ENCODE results near the gene KIF26A. TPM values are rescaled to one million over a fixed set of nuclear protein-coding genes. Genes with fewer than 3 reads are reported as not detected.

The KIF26A gene
- polyA plus RNA-seq, 1 of the 3 experiments (the other 2 are of a cell fraction): 1.7 TPM

GRCh38 chr14:104113631-104114420, 24.6 kb upstream of the KIF26A start:
- H3K79me2 ChIP-seq (ENCODE audit: insufficient read depth): no peaks in the 10 kb centered on the region
- no peak overlapping the region for H2AFZ ChIP-seq (ENCODE audit: low read depth)
- POLR2A ChIA-PET: no interaction called here
- H3F3A ChIP-seq (replicated peaks; ENCODE audit: insufficient read depth): no peaks in the 10 kb centered on the region
- H3K9me3 ChIP-seq: no peaks in the 10 kb centered on the region
- H3K4me3 ChIP-seq (ENCODE audit: low read depth in 2 of 2, low read length in 1 of 2): no peak overlapping the region
- H3K27me3 ChIP-seq (ENCODE audit: insufficient read depth): no peaks in the 10 kb centered on the region
- no peak overlapping the region for H3K9ac ChIP-seq
- no peak for DNase-seq
- H3K4me1 ChIP-seq (ENCODE audit: control insufficient read depth in 1 of 2, insufficient read depth in 2 of 2, low read depth in 1 of 2, low read length in 1 of 2): peaks cover 0 to 10% of the 10 kb centered on the region in 2 experiments; a peak in 1 of 4 replicates
- TF ChIP-seq MEF2A (IDR thresholded peaks at IDR 0.05; ENCODE audit: borderline replicate concordance, low read depth) (no peak), RFX5 (IDR thresholded peaks at IDR 0.05; ENCODE audit: low read length) (no peak), RCOR1 (IDR thresholded peaks at IDR 0.05; ENCODE audit: low read length) (no peak), POLR2AphosphoS5 (IDR thresholded peaks at IDR 0.05; ENCODE audit: low read depth, low read length) (no peak), USF1 (IDR thresholded peaks at IDR 0.05; ENCODE audit: borderline replicate concordance, low read depth) (no peak), MXI1 (IDR thresholded peaks at IDR 0.05; ENCODE audit: low read depth, low read length) (no peak), TEAD4 (IDR thresholded peaks at IDR 0.05; ENCODE audit: borderline replicate concordance, insufficient read depth) (no peak), JUND (IDR thresholded peaks at IDR 0.05) (no peak), IRF3 (IDR thresholded peaks at IDR 0.05; ENCODE audit: low read depth, low read length) (no peak)
- CTCF ChIA-PET: interaction anchor here (0.6 to 2.1 kb wide), 9 partner anchors 10 to 450 kb away, joined by 3 to 10 read pairs (median 4); no protein-coding TSS in a partner anchor
- no peak overlapping the region for H3K4me2 ChIP-seq
- H4K20me1 ChIP-seq (ENCODE audit: insufficient read depth): no peaks in the 10 kb centered on the region
- no peak overlapping the region for H3K27ac ChIP-seq (ENCODE audit: low read depth in 2 of 2, low read length in 1 of 2)
- H3K36me3 ChIP-seq (replicated peaks in 1 of 2; ENCODE audit: control insufficient read depth in 1 of 2, insufficient read depth in 2 of 2, low read length in 1 of 2): no peaks in the 10 kb centered on the region
- H3K9me2 ChIP-seq: no peaks in the 10 kb centered on the region
- 66% methylated on average over 6 of the region's 23 CpGs for WGBS (ENCODE audit: low lambda C conversion rate)

DNA sequence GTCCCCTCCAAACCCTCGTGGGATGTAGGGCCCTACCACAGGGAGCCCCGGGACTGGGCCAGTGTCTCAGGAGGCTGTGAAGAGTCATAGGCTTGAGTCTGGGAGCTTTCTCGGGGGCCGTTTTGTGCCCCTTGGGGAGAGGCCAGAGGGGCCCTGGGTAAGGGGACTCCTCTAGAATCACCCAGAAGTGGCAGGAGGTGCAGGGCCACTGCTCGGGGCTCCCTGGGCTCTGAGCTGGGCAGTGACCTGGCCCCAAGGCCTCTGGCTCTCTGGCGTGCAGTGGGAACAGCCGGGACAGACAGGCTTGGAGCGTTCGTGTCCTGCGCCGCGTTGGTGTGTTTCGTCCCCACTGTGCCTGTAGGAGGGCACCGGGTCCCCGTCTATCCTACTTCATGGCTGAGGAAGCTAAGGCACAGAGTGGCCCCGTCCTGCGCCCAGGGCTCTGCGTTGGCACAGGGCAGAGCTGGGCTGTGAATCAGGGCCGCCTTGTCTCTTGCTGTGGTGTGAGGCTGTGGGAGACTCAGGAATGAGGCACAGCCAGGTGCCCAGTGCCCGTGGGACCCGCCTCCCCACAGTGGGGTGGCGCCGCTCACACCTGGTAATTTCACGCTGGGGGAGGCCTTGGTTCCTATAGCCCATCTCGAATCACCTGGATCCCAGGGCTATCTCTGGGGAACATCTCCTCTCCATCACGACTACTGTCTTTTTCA, 23.8 kb upstream of the KIF26A start:
- no peak overlapping the region for H2AFZ ChIP-seq (ENCODE audit: low read depth)
- WGBS (ENCODE audit: low lambda C conversion rate): 72% methylated on average over 23 of the region's 26 CpGs
- TF ChIP-seq ZBTB33 (IDR thresholded peaks at IDR 0.05; ENCODE audit: borderline replicate concordance, low read depth): no peak
- TF ChIP-seq, protein P1, sequence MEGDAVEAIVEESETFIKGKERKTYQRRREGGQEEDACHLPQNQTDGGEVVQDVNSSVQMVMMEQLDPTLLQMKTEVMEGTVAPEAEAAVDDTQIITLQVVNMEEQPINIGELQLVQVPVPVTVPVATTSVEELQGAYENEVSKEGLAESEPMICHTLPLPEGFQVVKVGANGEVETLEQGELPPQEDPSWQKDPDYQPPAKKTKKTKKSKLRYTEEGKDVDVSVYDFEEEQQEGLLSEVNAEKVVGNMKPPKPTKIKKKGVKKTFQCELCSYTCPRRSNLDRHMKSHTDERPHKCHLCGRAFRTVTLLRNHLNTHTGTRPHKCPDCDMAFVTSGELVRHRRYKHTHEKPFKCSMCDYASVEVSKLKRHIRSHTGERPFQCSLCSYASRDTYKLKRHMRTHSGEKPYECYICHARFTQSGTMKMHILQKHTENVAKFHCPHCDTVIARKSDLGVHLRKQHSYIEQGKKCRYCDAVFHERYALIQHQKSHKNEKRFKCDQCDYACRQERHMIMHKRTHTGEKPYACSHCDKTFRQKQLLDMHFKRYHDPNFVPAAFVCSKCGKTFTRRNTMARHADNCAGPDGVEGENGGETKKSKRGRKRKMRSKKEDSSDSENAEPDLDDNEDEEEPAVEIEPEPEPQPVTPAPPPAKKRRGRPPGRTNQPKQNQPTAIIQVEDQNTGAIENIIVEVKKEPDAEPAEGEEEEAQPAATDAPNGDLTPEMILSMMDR (IDR thresholded peaks at IDR 0.05): no peak
- TF ChIP-seq EZH2phosphoT487 (IDR thresholded peaks at IDR 0.05; ENCODE audit: borderline replicate concordance, low read depth): no peak
- TF ChIP-seq REST (IDR thresholded peaks at IDR 0.05; ENCODE audit: low read depth, low read length): no peak
- TF ChIP-seq MAX (IDR thresholded peaks at IDR 0.05; ENCODE audit: low read depth): no peak

More for the DNA sequence above, 23.8 kb upstream of the KIF26A start:
- CTCF ChIA-PET: interaction anchor here (0.6 to 2.1 kb wide), 7 partner anchors 12 to 110 kb away, joined by 3 to 10 read pairs (median 4); no protein-coding TSS in a partner anchor
- H3K27ac ChIP-seq (ENCODE audit: low read depth in 2 of 2, low read length in 1 of 2): no peak overlapping the region
- no peak overlapping the region for H3K4me3 ChIP-seq (ENCODE audit: low read depth in 2 of 2, low read length in 1 of 2)
- no peaks in the 10 kb centered on the region for H3K9me3 ChIP-seq
- H3K4me1 ChIP-seq (ENCODE audit: control insufficient read depth in 1 of 2, insufficient read depth in 2 of 2, low read depth in 1 of 2, low read length in 1 of 2): peaks cover 0 to 10% of the 10 kb centered on the region in 2 experiments; a peak in 1 of 4 replicates
- H4K20me1 ChIP-seq (ENCODE audit: insufficient read depth): no peaks in the 10 kb centered on the region
- no peaks in the 10 kb centered on the region for H3K79me2 ChIP-seq (ENCODE audit: insufficient read depth)
- peak; percentile 36 for DNase-seq
- H3K9ac ChIP-seq: no peak overlapping the region
- H3K36me3 ChIP-seq (replicated peaks in 1 of 2; ENCODE audit: control insufficient read depth in 1 of 2, insufficient read depth in 2 of 2, low read length in 1 of 2): no peaks in the 10 kb centered on the region
- no peaks in the 10 kb centered on the region for H3K9me2 ChIP-seq
- H3K4me2 ChIP-seq: no peak overlapping the region
- no peaks in the 10 kb centered on the region for H3F3A ChIP-seq (replicated peaks; ENCODE audit: insufficient read depth)
- POLR2A ChIA-PET: no interaction called here
- no peaks in the 10 kb centered on the region for H3K27me3 ChIP-seq (ENCODE audit: insufficient read depth)

Data from SK-N-SH (cell line).